Measurements from ENCODE around the gene RINL. TPM values are rescaled to one million over a fixed set of nuclear protein-coding genes. Genes with fewer than 3 reads are reported as not detected.

Gene RINL
- total and polyA plus RNA-seq, 3 donors from 2014 or later: 2.6 to 5.2 (median 3.0) TPM

DNA sequence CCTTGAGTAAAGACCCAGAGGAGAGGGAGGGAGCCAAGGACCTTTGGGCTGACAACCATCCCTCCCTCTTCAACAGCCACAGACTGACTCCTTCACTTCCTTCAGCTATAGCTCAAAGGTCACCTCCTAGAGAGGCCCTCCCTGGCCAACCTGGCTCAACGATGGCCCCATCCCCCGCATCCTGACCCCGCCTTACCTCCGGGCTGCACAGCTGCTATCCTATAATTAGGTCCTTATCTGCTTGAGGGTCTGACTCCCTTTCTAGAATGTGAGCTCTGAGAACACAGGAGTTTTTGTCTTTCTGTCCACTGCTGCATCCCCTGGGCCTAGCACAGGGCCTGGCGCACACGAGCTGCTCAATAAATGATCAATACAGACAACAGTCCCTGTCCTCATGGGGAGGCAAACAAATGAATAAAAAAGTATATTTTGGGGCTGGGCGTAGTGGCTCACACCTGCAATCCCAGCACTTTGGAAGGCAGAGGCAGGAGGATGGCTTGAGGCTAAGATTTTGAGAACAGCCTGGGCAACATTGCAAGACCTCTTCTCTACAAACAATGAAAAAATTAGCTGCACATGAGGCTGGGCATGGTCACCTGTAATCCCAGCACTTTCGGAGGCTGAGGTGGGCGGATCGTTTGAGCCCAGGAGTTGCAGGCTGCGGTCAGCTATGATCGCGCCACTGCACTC lies 58.7 kb downstream of the RINL start:
- DNase-seq: peak; percentile 93
- Histone ChIP-seq H3K4me3 (no peak overlapping the region), H3K27me3 (no peaks in the 10 kb centered on the region), H3K4me1 (peaks cover 23% of the 10 kb centered on the region), H3K9me3 (no peaks in the 10 kb centered on the region), H3K27ac (no peak overlapping the region), H3K36me3 (ENCODE audit: low read depth, missing control alignments) (no peaks in the 10 kb centered on the region)
- intact Hi-C loops (cut with DNase I; ENCODE audit: low total_unique reads): no loop called here
- WGBS, 2 donors: 58 to 59% methylated on average over 13 of the region's 13 CpGs
- TF ChIP-seq, protein P1, sequence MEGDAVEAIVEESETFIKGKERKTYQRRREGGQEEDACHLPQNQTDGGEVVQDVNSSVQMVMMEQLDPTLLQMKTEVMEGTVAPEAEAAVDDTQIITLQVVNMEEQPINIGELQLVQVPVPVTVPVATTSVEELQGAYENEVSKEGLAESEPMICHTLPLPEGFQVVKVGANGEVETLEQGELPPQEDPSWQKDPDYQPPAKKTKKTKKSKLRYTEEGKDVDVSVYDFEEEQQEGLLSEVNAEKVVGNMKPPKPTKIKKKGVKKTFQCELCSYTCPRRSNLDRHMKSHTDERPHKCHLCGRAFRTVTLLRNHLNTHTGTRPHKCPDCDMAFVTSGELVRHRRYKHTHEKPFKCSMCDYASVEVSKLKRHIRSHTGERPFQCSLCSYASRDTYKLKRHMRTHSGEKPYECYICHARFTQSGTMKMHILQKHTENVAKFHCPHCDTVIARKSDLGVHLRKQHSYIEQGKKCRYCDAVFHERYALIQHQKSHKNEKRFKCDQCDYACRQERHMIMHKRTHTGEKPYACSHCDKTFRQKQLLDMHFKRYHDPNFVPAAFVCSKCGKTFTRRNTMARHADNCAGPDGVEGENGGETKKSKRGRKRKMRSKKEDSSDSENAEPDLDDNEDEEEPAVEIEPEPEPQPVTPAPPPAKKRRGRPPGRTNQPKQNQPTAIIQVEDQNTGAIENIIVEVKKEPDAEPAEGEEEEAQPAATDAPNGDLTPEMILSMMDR (IDR thresholded peaks at IDR 0.05): no peak
- no peak for TF ChIP-seq POLR2A (IDR thresholded peaks at IDR 0.05)

Other genes starting within 250 kb of the RINL start
- 100 to 1,000 TPM; 112 to 135 TPM for gene ACTN4, start 230.6 kb downstream of the RINL start, total RNA-seq
- 158 TPM for gene ACTN4, start 230.6 kb downstream of the RINL start, polyA plus RNA-seq (ENCODE audit: insufficient read depth, low read depth, low replicate concordance)
- gene CAPN12, start 133.8 kb downstream of the RINL start, total RNA-seq: 1 to 10 TPM; 4.6 to 5.5 TPM
- 3.6 TPM for gene CAPN12, start 133.8 kb downstream of the RINL start, polyA plus RNA-seq (ENCODE audit: insufficient read depth, low read depth, low replicate concordance)
- not detected for gene LGALS7, start 104.8 kb downstream of the RINL start, total RNA-seq
- 4.4 TPM for gene LGALS7, start 104.8 kb downstream of the RINL start, polyA plus RNA-seq (ENCODE audit: insufficient read depth, low read depth, low replicate concordance)
- gene LGALS7B, start 89.1 kb downstream of the RINL start, total RNA-seq: 1 to 10 TPM; 2.3 to 8.1 TPM
- gene LGALS7B, start 89.1 kb downstream of the RINL start, polyA plus RNA-seq (ENCODE audit: insufficient read depth, low read depth, low replicate concordance): not detected
- gene LGALS4, start 65.3 kb downstream of the RINL start, total RNA-seq: 1 to 10 TPM; 1.6 to 1.9 TPM
- 1.6 TPM for gene LGALS4, start 65.3 kb downstream of the RINL start, polyA plus RNA-seq (ENCODE audit: insufficient read depth, low read depth, low replicate concordance)
- gene ECH1, start 46.5 kb downstream of the RINL start, total RNA-seq: 100 to 1,000 TPM; 176 to 193 TPM
- gene ECH1, start 46.5 kb downstream of the RINL start, polyA plus RNA-seq (ENCODE audit: insufficient read depth, low read depth, low replicate concordance): 217 TPM
- gene HNRNPL, start 28.3 kb downstream of the RINL start, total RNA-seq: 100 to 1,000 TPM; 216 to 249 TPM
- gene HNRNPL, start 28.3 kb downstream of the RINL start, polyA plus RNA-seq (ENCODE audit: insufficient read depth, low read depth, low replicate concordance): 307 TPM
- gene SIRT2, start 21.3 kb upstream of the RINL start, total RNA-seq: 100 to 1,000 TPM in 1 of 2 donors, 10 to 100 TPM in 1; 95.3 to 107 TPM
- gene SIRT2, start 21.3 kb upstream of the RINL start, polyA plus RNA-seq (ENCODE audit: insufficient read depth, low read depth, low replicate concordance): 89.1 TPM
- 100 to 1,000 TPM in 1 of 2 donors, 10 to 100 TPM in 1; 70.1 to 100 TPM for gene NFKBIB, start 21.7 kb upstream of the RINL start, total RNA-seq
- gene NFKBIB, start 21.7 kb upstream of the RINL start, polyA plus RNA-seq (ENCODE audit: insufficient read depth, low read depth, low replicate concordance): 88.0 TPM
- 1 to 10 TPM; 6.4 to 7.3 TPM for gene CCER2, start 33.9 kb upstream of the RINL start, total RNA-seq
- gene CCER2, start 33.9 kb upstream of the RINL start, polyA plus RNA-seq (ENCODE audit: insufficient read depth, low read depth, low replicate concordance): 3.8 TPM
- 10 to 100 TPM; 55.3 to 68.0 TPM for gene SARS2, start 52.5 kb upstream of the RINL start, total RNA-seq
- 33.5 TPM for gene SARS2, start 52.5 kb upstream of the RINL start, polyA plus RNA-seq (ENCODE audit: insufficient read depth, low read depth, low replicate concordance)
- 10 to 100 TPM; 48.3 to 49.6 TPM for gene MRPS12, start 52.7 kb upstream of the RINL start, total RNA-seq
- gene MRPS12, start 52.7 kb upstream of the RINL start, polyA plus RNA-seq (ENCODE audit: insufficient read depth, low read depth, low replicate concordance): 31.1 TPM
- 10 to 100 TPM; 11.8 to 14.2 TPM for gene FBXO17, start 97.5 kb upstream of the RINL start, total RNA-seq
- gene FBXO17, start 97.5 kb upstream of the RINL start, polyA plus RNA-seq (ENCODE audit: insufficient read depth, low read depth, low replicate concordance): 10.3 TPM
- gene FBXO27, start 154.3 kb upstream of the RINL start, total RNA-seq: 10 to 100 TPM; 11.3 to 16.5 TPM
- gene FBXO27, start 154.3 kb upstream of the RINL start, polyA plus RNA-seq (ENCODE audit: insufficient read depth, low read depth, low replicate concordance): 15.5 TPM
- gene ACP7, start 206.1 kb upstream of the RINL start, total RNA-seq: not detected
- gene ACP7, start 206.1 kb upstream of the RINL start, polyA plus RNA-seq (ENCODE audit: insufficient read depth, low read depth, low replicate concordance): not detected
- 10 to 100 TPM; 84.3 to 88.3 TPM for gene PAK4, start 247.5 kb upstream of the RINL start, total RNA-seq
- 61.0 TPM for gene PAK4, start 247.5 kb upstream of the RINL start, polyA plus RNA-seq (ENCODE audit: insufficient read depth, low read depth, low replicate concordance)

All from testis (tissue), 3 donors.